Keratinocyte (primary cell): ENCODE results near the gene KDSR. TPM values are rescaled to one million over a fixed set of nuclear protein-coding genes. Genes with fewer than 3 reads are reported as not detected.

Experiments
- DNase-seq: peaks from one replicate; pipeline ENCODE4 v3.0.0-alpha.2; 2011; ENCODE audit warnings: low read depth, missing footprints, low spot score
- FAIRE-seq: peaks from 2 replicates; lab custom pipeline; 2011; peaks lifted over from hg19 to GRCh38; lab: Jason Lieb, UNC
- H2AFZ ChIP-seq: 2 replicates; pipeline ENCODE4 v1.6.0; 2012; ENCODE audit warnings: low read length, control low read depth, inconsistent platforms; ENCODE audit not compliant: control insufficient read depth
- H3K27ac ChIP-seq: 2 replicates; pipeline ENCODE4 v1.5.1; 2011; ENCODE audit warnings: low read length; ENCODE audit not compliant: control insufficient read depth, insufficient read depth
- H3K27me3 ChIP-seq: 3 replicates; pipeline ENCODE4 v1.6.0; 2011; ENCODE audit warnings: low read length; ENCODE audit not compliant: control insufficient read depth, insufficient read depth; ENCODE audit errors: extremely low read depth
- H3K36me3 ChIP-seq, 2 experiments: 2 replicates in 1 of 2; 3 replicates in 1 of 2; pipeline ENCODE4 v1.5.1; 2011; ENCODE audit warnings: low read length in 2 of 2, mild to moderate bottlenecking in 1 of 2; ENCODE audit not compliant: control insufficient read depth in 2 of 2, insufficient read depth in 2 of 2; ENCODE audit errors: extremely low read depth in 1 of 2
- H3K4me1 ChIP-seq: 3 replicates; pipeline ENCODE4 v1.5.1; 2011; ENCODE audit warnings: low read length; ENCODE audit not compliant: control insufficient read depth, insufficient read depth; ENCODE audit errors: extremely low read depth
- H3K4me2 ChIP-seq: 3 replicates; pipeline ENCODE4 v1.6.0; 2011; ENCODE audit warnings: low read depth, low read length; ENCODE audit not compliant: control insufficient read depth, insufficient read depth; ENCODE audit errors: extremely low read depth
- H3K4me3 ChIP-seq, 3 experiments: fragments of 200-600 bp in 1 of 3; sonication (generic) in 1 of 3; 2 replicates in 2 of 3; 3 replicates in 1 of 3; pipeline ENCODE4 v1.5.1; 2011 to 2016; ENCODE audit warnings: low read length in 3 of 3, mild to moderate bottlenecking in 3 of 3, control low read depth in 2 of 3, inconsistent platforms in 1 of 3, low read depth in 1 of 3, mixed read lengths in 1 of 3, mixed run types in 1 of 3, moderate library complexity in 1 of 3; ENCODE audit not compliant: control insufficient read depth in 2 of 3, insufficient read depth in 2 of 3; ENCODE audit errors: extremely low read depth in 1 of 3
- H3K79me2 ChIP-seq: 2 replicates; pipeline ENCODE4 v1.6.0; 2012; ENCODE audit warnings: low read length; ENCODE audit not compliant: control insufficient read depth, insufficient read depth
- H3K9ac ChIP-seq: 3 replicates; pipeline ENCODE4 v1.6.0; 2011; ENCODE audit warnings: low read length; ENCODE audit not compliant: control insufficient read depth, insufficient read depth; ENCODE audit errors: extremely low read depth
- H3K9me1 ChIP-seq: 3 replicates; pipeline ENCODE4 v1.6.0; 2011; ENCODE audit warnings: low read length; ENCODE audit not compliant: control insufficient read depth, insufficient read depth; ENCODE audit errors: extremely low read depth
- H3K9me3 ChIP-seq: 2 replicates; pipeline ENCODE4 v1.5.1; 2012; ENCODE audit warnings: low read depth, low read length; ENCODE audit not compliant: control insufficient read depth
- H4K20me1 ChIP-seq: 3 replicates; pipeline ENCODE4 v1.6.0; 2011; ENCODE audit warnings: low read length; ENCODE audit not compliant: control insufficient read depth, insufficient read depth; ENCODE audit errors: extremely low read depth
- CTCF ChIP-seq, 3 experiments: IDR thresholded peaks in 1 of 3; conservative IDR thresholded peaks in 1 of 3; optimal IDR thresholded peaks in 1 of 3; 2 replicates in 2 of 3; 3 replicates in 1 of 3; pipeline versions ENCODE3 to v1.5.1; 2011; ENCODE audit warnings: low read length in 3 of 3, mild to moderate bottlenecking in 3 of 3, moderate library complexity in 2 of 3, control low read depth in 1 of 3, inconsistent platforms in 1 of 3; ENCODE audit not compliant: insufficient read depth in 2 of 3; ENCODE audit errors: extremely low read depth in 1 of 3
- EZH2 ChIP-seq: IDR thresholded peaks from one replicate; pipeline ENCODE4 v1.6.1; 2012; ENCODE audit warnings: inconsistent platforms, mild to moderate bottlenecking, low read length, moderate library complexity
- dilution Hi-C: fragments of 300-500 bp; cut with MboI; formaldehyde crosslinking; loops from one replicate; pipeline ENCODE4 v1.7.0; 2020; ENCODE audit warnings: low sequenced_read_pairs; ENCODE audit not compliant: extremely low pct_ligation_motif_present
- polyA plus RNA-seq, 5 experiments: library from polyadenylated mRNA; depleted of rRNA in 3 of 5; stranded (reverse) in 3 of 5; stranded (forward) in 1 of 5; unstranded in 1 of 5; fragments of >200 nt; gene quantifications; 1 replicate in 1 of 5; 2 replicates in 3 of 5; 3 replicates in 1 of 5; pipeline versions ENCODE4 v1.2.1 to v1.2.3, GENCODE V29; 2011 to 2012; ENCODE audit warnings: missing spikeins in 2 of 5, low read depth in 1 of 5, low replicate concordance in 1 of 5

Gene KDSR
- polyA plus RNA-seq, 1 donor (not counting 4 experiments of a cell fraction or from before 2014, with no cell fraction given) = 68.6 TPM

- H3K27me3 ChIP-seq = no peaks in the 10 kb centered on the region
- DNase-seq (no peak), FAIRE-seq (no peak)
- peaks cover 20% of the 10 kb centered on the region in 2 experiments for H3K36me3 ChIP-seq
- no peaks in the 10 kb centered on the region for H3K9me3 ChIP-seq
- H3K9me1 ChIP-seq = no peaks in the 10 kb centered on the region
- no peak for TF ChIP-seq EZH2
- no peak for TF ChIP-seq CTCF (optimal IDR thresholded peaks at IDR 0.05 in 1 of 3, IDR thresholded peaks at IDR 0.05 in 1 of 3, conservative IDR thresholded peaks at IDR 0.05 in 1 of 3; ENCODE audit: extremely low read depth in 1 of 3, insufficient read depth in 2 of 3, low read length in 3 of 3)
- dilution Hi-C loops = no loop called here
- no peak overlapping the region for H3K27ac ChIP-seq
- no peak overlapping the region for H3K4me2 ChIP-seq
- H2AFZ ChIP-seq = no peak overlapping the region
- no peaks in the 10 kb centered on the region for H4K20me1 ChIP-seq
- H3K9ac ChIP-seq = no peak overlapping the region
- no peaks in the 10 kb centered on the region for H3K79me2 ChIP-seq
- H3K4me3 ChIP-seq = no peak overlapping the region
- H3K4me1 ChIP-seq = no peaks in the 10 kb centered on the region
Observed at GRCh38 chr18:63329431-63330145, 37.4 kb downstream of the KDSR start.

DNA sequence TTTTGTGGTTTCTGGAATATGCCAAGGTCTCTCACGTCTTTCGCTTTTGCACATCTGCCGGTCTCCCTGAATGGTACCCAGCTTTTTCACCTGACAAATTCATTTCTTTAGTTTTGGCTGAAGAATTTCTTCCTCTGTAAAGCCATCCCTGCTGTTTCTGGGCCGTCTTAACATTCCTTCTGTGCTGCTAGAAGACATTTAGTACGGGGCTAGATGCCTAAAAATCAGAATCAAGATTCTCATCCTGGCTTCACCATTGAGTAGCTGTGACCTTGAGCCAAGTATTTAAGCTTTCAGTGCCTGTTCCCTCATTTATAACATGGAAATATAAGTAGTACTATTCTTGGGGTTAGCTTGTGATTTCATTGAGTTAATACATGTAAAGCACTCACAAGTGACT, 41.0 kb downstream of the KDSR start:
- H4K20me1 ChIP-seq = no peaks in the 10 kb centered on the region
- no peaks in the 10 kb centered on the region for H3K27me3 ChIP-seq
- H2AFZ ChIP-seq = no peak overlapping the region
- H3K79me2 ChIP-seq = no peaks in the 10 kb centered on the region
- H3K4me2 ChIP-seq = no peak overlapping the region
- FAIRE-seq (no peak), DNase-seq (no peak)
- TF ChIP-seq CTCF (optimal IDR thresholded peaks at IDR 0.05 in 1 of 3, IDR thresholded peaks at IDR 0.05 in 1 of 3, conservative IDR thresholded peaks at IDR 0.05 in 1 of 3; ENCODE audit: extremely low read depth in 1 of 3, insufficient read depth in 2 of 3, low read length in 3 of 3) (no peak), EZH2 (no peak)
- H3K9me1 ChIP-seq = no peaks in the 10 kb centered on the region
- H3K9ac ChIP-seq = no peak overlapping the region
- no peaks in the 10 kb centered on the region for H3K9me3 ChIP-seq
- H3K27ac ChIP-seq = no peak overlapping the region
- H3K36me3 ChIP-seq = peaks cover 4 to 6% of the 10 kb centered on the region in 2 experiments
- no peak overlapping the region for H3K4me3 ChIP-seq
- H3K4me1 ChIP-seq = peaks cover 5% of the 10 kb centered on the region
- dilution Hi-C loops = no loop called here
